K562 (cell line): ENCODE data around the gene FFAR1. TPM values are rescaled to one million over a fixed set of nuclear protein-coding genes. Genes with fewer than 3 reads are reported as not detected.

Experiments
- ARID2 ChIP-seq: fragments of 450-650 bp; IDR thresholded peaks from 2 replicates; pipeline ENCODE4 v1.6.1; 2017; ENCODE audit warnings: antibody characterized with exemption, mild to moderate bottlenecking
- CC2D1A ChIP-seq: fragments of 450-650 bp; IDR thresholded peaks from 2 replicates; pipeline ENCODE4 v1.6.1; 2017; ENCODE audit warnings: mild to moderate bottlenecking
- CTBP1 ChIP-seq: fragments of 450-650 bp; IDR thresholded peaks from 2 replicates; pipeline ENCODE4 v1.6.1; 2016; ENCODE audit warnings: borderline replicate concordance
- ELF2 ChIP-seq: fragments of 250-450 bp; sonication (Bioruptor Pico); IDR thresholded peaks from 2 replicates; pipeline ENCODE4 v1.5.0; 2021; ENCODE audit warnings: mild to moderate bottlenecking
- ESRRA ChIP-seq: fragments of 450-650 bp; IDR thresholded peaks from 2 replicates; pipeline ENCODE4 v1.6.1; 2014; ENCODE audit warnings: low read depth, mild to moderate bottlenecking, moderate library complexity, borderline replicate concordance
- GTF2F1 ChIP-seq: IDR thresholded peaks from 2 replicates; pipeline ENCODE4 v1.6.1; 2011; ENCODE audit warnings: low read depth, low read length, improper control_type of control experiment
- HSF4 ChIP-seq: fragments of 250-450 bp; sonication (Bioruptor Pico); IDR thresholded peaks from 2 replicates; pipeline ENCODE4 v2.1.2; 2022; ENCODE audit warnings: mild to moderate bottlenecking, moderate library complexity, borderline replicate concordance
- KLF13 ChIP-seq: fragments of 450-650 bp; IDR thresholded peaks from 2 replicates; pipeline ENCODE4 v1.6.1; 2016; ENCODE audit warnings: missing genetic modification characterization, low read depth, mild to moderate bottlenecking, missing compliant biosample characterization, moderate library complexity, borderline replicate concordance
- NCOR1 ChIP-seq: fragments of 450-650 bp; IDR thresholded peaks from 2 replicates; pipeline ENCODE4 v1.6.1; 2016; ENCODE audit warnings: mild to moderate bottlenecking, moderate library complexity
- NFYB ChIP-seq: IDR thresholded peaks from 2 replicates; pipeline ENCODE4 v1.6.1; 2011; ENCODE audit warnings: mild to moderate bottlenecking, moderate library complexity; ENCODE audit not compliant: insufficient read length; ENCODE audit errors: extremely low read depth
- NR2F6 ChIP-seq: fragments of 450-650 bp; formaldehyde crosslinking; IDR thresholded peaks from 2 replicates; pipeline ENCODE4 v1.4.0; 2020; ENCODE audit warnings: mild to moderate bottlenecking
- TBP ChIP-seq: optimal IDR thresholded peaks from 2 replicates; pipeline ENCODE3; 2011; ENCODE audit warnings: low read depth, low read length, improper control_type of control experiment
- TEAD1 ChIP-seq, 2 experiments: fragments of 450-650 bp in 1 of 2; sonication (generic) in 1 of 2; formaldehyde crosslinking; IDR thresholded peaks; 2 replicates each; pipeline versions ENCODE4 v1.4.0 to v1.8.0; 2020 to 2022; ENCODE audit warnings: mild to moderate bottlenecking in 2 of 2, missing genetic modification reagents in 1 of 2
- TEAD2 ChIP-seq: fragments of 450-650 bp; IDR thresholded peaks from 2 replicates; pipeline ENCODE4 v1.6.1; 2016; ENCODE audit warnings: missing genetic modification characterization, control low read depth, missing compliant biosample characterization
- TFE3 ChIP-seq: fragments of 450-650 bp; formaldehyde crosslinking; IDR thresholded peaks from 2 replicates; pipeline ENCODE4 v1.4.0; 2020; ENCODE audit warnings: mild to moderate bottlenecking, mixed read lengths
- TOE1 ChIP-seq, 2 experiments: fragments of 450-650 bp in 1 of 2; sonication (generic) in 1 of 2; formaldehyde crosslinking in 1 of 2; IDR thresholded peaks; 2 replicates each; pipeline versions ENCODE4 v1.7.1 to v1.8.0; 2016 to 2022; ENCODE audit warnings: borderline replicate concordance in 2 of 2, mild to moderate bottlenecking in 2 of 2, antibody characterized with exemption in 1 of 2, inconsistent platforms in 1 of 2, low read depth in 1 of 2, missing genetic modification reagents in 1 of 2, moderate library complexity in 1 of 2
- VEZF1 ChIP-seq: fragments of 200-800 bp; sonication (Bioruptor generic); IDR thresholded peaks from 2 replicates; pipeline ENCODE4 v1.6.1; 2017; ENCODE audit warnings: missing genetic modification characterization, missing compliant biosample characterization
- XRCC3 ChIP-seq: fragments of 450-650 bp; IDR thresholded peaks from 2 replicates; pipeline ENCODE4 v1.6.1; 2017; ENCODE audit warnings: mild to moderate bottlenecking, moderate library complexity
- ZKSCAN8 ChIP-seq: fragments of 200-800 bp; sonication (Bioruptor generic); IDR thresholded peaks from 2 replicates; pipeline ENCODE4 v1.6.1; 2016; ENCODE audit warnings: missing genetic modification characterization, missing compliant biosample characterization
- ZNF146 ChIP-seq: IDR thresholded peaks from one replicate; pipeline ENCODE4 v1.6.1; 2018; ENCODE audit warnings: missing compliant biosample characterization; ENCODE audit not compliant: unreplicated experiment
- polyA plus RNA-seq, 8 experiments: library from polyadenylated mRNA; depleted of rRNA in 4 of 8; stranded (reverse) in 5 of 8; unstranded in 3 of 8; fragments of >200 nt; fragmentation: Nextera tagmentation in 2 of 8; fragmentation: Illumina TruSeq in 1 of 8; extraction: Ambion mirVana in 2 of 8; extraction: Trizol in 1 of 8; gene quantifications; 2 replicates each; pipeline versions ENCODE4 v1.2.1 to v1.2.3, GENCODE V29; 2011 to 2014; ENCODE audit warnings: inconsistent platforms in 1 of 8, missing spikeins in 1 of 8
- total RNA-seq, 7 experiments: library from RNA; depleted of rRNA in 6 of 7; stranded (reverse); fragments of >200 nt in 6 of 7; fragmentation: Illumina TruSeq in 2 of 7; extraction: Trizol in 2 of 7; gene quantifications; 2 replicates each; pipeline versions ENCODE4 v1.2.1 to v1.2.3, GENCODE V29; 2011 to 2021; ENCODE audit warnings: low replicate concordance in 1 of 7
- TF ChIP-seq, protein P1 (sequence below): sonication (generic); formaldehyde crosslinking; IDR thresholded peaks from 2 replicates; pipeline ENCODE4 v1.9.0; 2022; ENCODE audit warnings: mild to moderate bottlenecking, missing genetic modification reagents
- TF ChIP-seq, protein P2 (sequence below): IDR thresholded peaks from 3 replicates; pipeline ENCODE4 v1.6.1; 2011; ENCODE audit warnings: borderline replicate concordance, mild to moderate bottlenecking, moderate library complexity; ENCODE audit not compliant: insufficient read length; ENCODE audit errors: extremely low read depth

FFAR1 gene
- total and polyA plus RNA-seq, 9 of the 15 experiments (the other 6 are each of a cell fraction or from before 2014, with no cell fraction given): not detected

DNA sequence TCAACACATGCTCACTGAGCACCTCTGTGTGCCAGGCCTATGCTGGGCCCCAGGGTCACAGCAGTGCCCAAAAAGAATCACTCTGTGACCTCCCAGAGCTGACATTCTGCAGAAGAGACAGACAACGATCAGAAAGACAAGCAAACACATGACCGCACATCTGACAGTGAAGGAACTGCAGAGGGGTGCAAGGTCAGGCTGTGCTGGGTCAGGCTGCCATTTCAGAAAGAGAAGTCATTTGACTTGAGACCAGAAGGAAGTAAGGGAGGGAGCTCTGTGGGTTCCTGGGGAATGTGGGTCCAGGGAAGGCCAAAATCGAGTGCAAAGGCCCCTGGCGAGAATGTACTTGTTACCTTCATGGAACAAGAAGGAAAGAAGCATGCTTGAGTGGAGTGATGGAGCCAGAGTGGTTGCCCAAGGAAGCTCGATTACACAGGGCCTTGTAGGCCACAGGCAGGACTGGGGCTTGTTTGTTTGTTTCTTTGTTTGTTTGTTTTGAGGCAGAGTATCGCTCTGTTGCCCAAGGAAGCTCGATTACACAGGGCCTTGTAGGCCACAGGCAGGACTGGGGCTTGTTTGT lies 30.1 kb upstream of the FFAR1 start (continued):
- TF ChIP-seq VEZF1 (CRISPR knock-in tag): 0 out of 2 replicates have a peak, but pooled peaks have one; percentile 23
- TF ChIP-seq ESRRA: peak; percentile 40; the same call in 1 of the 2 replicates
- no peak; the same call in 1 of the 2 replicates for TF ChIP-seq ELF2 (CRISPR knock-in tag)
- TF ChIP-seq XRCC3: no peak
- no peak for TF ChIP-seq NR2F6 (CRISPR knock-in tag)
- no peak for TF ChIP-seq HSF4
- TF ChIP-seq ZKSCAN8 (CRISPR knock-in tag): no peak
- TF ChIP-seq, protein P1, sequence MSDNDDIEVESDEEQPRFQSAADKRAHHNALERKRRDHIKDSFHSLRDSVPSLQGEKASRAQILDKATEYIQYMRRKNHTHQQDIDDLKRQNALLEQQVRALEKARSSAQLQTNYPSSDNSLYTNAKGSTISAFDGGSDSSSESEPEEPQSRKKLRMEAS (CRISPR knock-in tag): 0 out of 2 replicates have a peak, but pooled peaks have one; percentile 30
- no peak for TF ChIP-seq CTBP1
- TF ChIP-seq, protein P2, sequence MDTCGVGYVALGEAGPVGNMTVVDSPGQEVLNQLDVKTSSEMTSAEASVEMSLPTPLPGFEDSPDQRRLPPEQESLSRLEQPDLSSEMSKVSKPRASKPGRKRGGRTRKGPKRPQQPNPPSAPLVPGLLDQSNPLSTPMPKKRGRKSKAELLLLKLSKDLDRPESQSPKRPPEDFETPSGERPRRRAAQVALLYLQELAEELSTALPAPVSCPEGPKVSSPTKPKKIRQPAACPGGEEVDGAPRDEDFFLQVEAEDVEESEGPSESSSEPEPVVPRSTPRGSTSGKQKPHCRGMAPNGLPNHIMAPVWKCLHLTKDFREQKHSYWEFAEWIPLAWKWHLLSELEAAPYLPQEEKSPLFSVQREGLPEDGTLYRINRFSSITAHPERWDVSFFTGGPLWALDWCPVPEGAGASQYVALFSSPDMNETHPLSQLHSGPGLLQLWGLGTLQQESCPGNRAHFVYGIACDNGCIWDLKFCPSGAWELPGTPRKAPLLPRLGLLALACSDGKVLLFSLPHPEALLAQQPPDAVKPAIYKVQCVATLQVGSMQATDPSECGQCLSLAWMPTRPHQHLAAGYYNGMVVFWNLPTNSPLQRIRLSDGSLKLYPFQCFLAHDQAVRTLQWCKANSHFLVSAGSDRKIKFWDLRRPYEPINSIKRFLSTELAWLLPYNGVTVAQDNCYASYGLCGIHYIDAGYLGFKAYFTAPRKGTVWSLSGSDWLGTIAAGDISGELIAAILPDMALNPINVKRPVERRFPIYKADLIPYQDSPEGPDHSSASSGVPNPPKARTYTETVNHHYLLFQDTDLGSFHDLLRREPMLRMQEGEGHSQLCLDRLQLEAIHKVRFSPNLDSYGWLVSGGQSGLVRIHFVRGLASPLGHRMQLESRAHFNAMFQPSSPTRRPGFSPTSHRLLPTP: no peak
- TF ChIP-seq ARID2: no peak
- TF ChIP-seq NFYB: no peak
- no peak for TF ChIP-seq TBP
- TF ChIP-seq NCOR1: no peak
- no peak for TF ChIP-seq ZNF146 (CRISPR knock-in tag)
- 0 out of 4 replicates have a peak, but pooled peaks of 1 of the 2 experiments have one; percentile 40 for TF ChIP-seq TEAD1 (CRISPR knock-in tag; IDR thresholded peaks at IDR 0.05)
- no peak for TF ChIP-seq GTF2F1
- TF ChIP-seq TFE3 (CRISPR knock-in tag): no peak
- no peak for TF ChIP-seq CC2D1A
- TF ChIP-seq TOE1 (IDR thresholded peaks at IDR 0.05; ENCODE audit: borderline replicate concordance): no peak
- no peak for TF ChIP-seq TOE1 (CRISPR knock-in tag; IDR thresholded peaks at IDR 0.05; ENCODE audit: borderline replicate concordance, low read depth)
- peak; percentile 56; the same call in 1 of the 2 replicates for TF ChIP-seq TEAD2 (tag)
- no peak for TF ChIP-seq KLF13
